Measurements from ENCODE around the gene ANKRD50.

GRCh38 chr4:124642846-124643245, 69.7 kb downstream of the ANKRD50 start:
- TF ChIP-seq POLR2AphosphoS5 (IDR thresholded peaks at IDR 0.05; ENCODE audit: low read depth, low read length) = no peak
- TF ChIP-seq POLR2A (IDR thresholded peaks at IDR 0.05; ENCODE audit: low read depth, low read length) = no peak

Data from GM12891 (cell line).